ENCODE measurements around the gene NT5C3A. TPM values are rescaled to one million over a fixed set of nuclear protein-coding genes. Genes with fewer than 3 reads are reported as not detected.

Gene NT5C3A
- total and polyA plus RNA-seq, 9 of the 15 experiments (the other 6 are each of a cell fraction or from before 2014, with no cell fraction given): 18.6 to 60.1 (median 40.0) TPM

- TF ChIP-seq ZNF507 (tag; conservative IDR thresholded peaks at IDR 0.05) (no peak), POLR3A (IDR thresholded peaks at IDR 0.05; ENCODE audit: borderline replicate concordance, extremely low read depth, insufficient read depth, insufficient read length) (no peak), MEF2D (tag; conservative IDR thresholded peaks at IDR 0.05; ENCODE audit: low read depth) (no peak), SNIP1 (IDR thresholded peaks at IDR 0.05; ENCODE audit: low read depth) (no peak), XRCC5 (IDR thresholded peaks at IDR 0.05; ENCODE audit: low read depth, low read length) (no peak), ZNF316 (IDR thresholded peaks at IDR 0.05) (peak; percentile 54; the same call in 1 of the 2 replicates), ZNF609 (CRISPR knock-in tag; IDR thresholded peaks at IDR 0.05; ENCODE audit: borderline replicate concordance) (no peak), SIX5 (IDR thresholded peaks at IDR 0.05; ENCODE audit: borderline replicate concordance in 1 of 2, insufficient read depth in 1 of 2, low read depth in 1 of 2, low read length in 2 of 2) (no peak), FOXA1 (IDR thresholded peaks at IDR 0.05; ENCODE audit: borderline replicate concordance) (no peak), POLR2B (IDR thresholded peaks at IDR 0.05; ENCODE audit: low read depth, partially characterized antibody) (no peak), ZNF23 (CRISPR knock-in tag; IDR thresholded peaks at IDR 0.05) (no peak), BRD4 (IDR thresholded peaks at IDR 0.05) (no peak), ZNF398 (CRISPR knock-in tag; IDR thresholded peaks at IDR 0.05) (no peak), CREBBP (IDR thresholded peaks at IDR 0.05; ENCODE audit: low read depth, low read length) (no peak), NFYB (IDR thresholded peaks at IDR 0.05; ENCODE audit: extremely low read depth, insufficient read length) (no peak), FOXK1 (CRISPR knock-in tag; IDR thresholded peaks at IDR 0.05; ENCODE audit: borderline replicate concordance) (no peak), NR3C1 (CRISPR knock-in tag; IDR thresholded peaks at IDR 0.05) (no peak), CREM (IDR thresholded peaks at IDR 0.05; ENCODE audit: low read depth) (0 out of 2 replicates have a peak, but pooled peaks have one; percentile 23), ZNF785 (CRISPR knock-in tag; IDR thresholded peaks at IDR 0.05) (no peak)
- TF ChIP-seq, protein P1, sequence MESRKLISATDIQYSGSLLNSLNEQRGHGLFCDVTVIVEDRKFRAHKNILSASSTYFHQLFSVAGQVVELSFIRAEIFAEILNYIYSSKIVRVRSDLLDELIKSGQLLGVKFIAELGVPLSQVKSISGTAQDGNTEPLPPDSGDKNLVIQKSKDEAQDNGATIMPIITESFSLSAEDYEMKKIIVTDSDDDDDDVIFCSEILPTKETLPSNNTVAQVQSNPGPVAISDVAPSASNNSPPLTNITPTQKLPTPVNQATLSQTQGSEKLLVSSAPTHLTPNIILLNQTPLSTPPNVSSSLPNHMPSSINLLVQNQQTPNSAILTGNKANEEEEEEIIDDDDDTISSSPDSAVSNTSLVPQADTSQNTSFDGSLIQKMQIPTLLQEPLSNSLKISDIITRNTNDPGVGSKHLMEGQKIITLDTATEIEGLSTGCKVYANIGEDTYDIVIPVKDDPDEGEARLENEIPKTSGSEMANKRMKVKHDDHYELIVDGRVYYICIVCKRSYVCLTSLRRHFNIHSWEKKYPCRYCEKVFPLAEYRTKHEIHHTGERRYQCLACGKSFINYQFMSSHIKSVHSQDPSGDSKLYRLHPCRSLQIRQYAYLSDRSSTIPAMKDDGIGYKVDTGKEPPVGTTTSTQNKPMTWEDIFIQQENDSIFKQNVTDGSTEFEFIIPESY (CRISPR knock-in tag; IDR thresholded peaks at IDR 0.05): no peak
Observed at GRCh38 chr7:33054261-33054964, 8.2 kb downstream of the NT5C3A start (continued).
